Astrocyte (in vitro differentiated cells and primary cell): ENCODE results near the gene MCTP1. TPM values are rescaled to one million over a fixed set of nuclear protein-coding genes. Genes with fewer than 3 reads are reported as not detected.

Source experiments
- DNase-seq: peaks from one replicate; pipeline ENCODE4 v3.0.0-alpha.2; 2010; ENCODE audit warnings: low read depth
- FAIRE-seq: peaks from 2 replicates; lab custom pipeline; 2011; peaks lifted over from hg19 to GRCh38; lab: Jason Lieb, UNC
- H2AFZ ChIP-seq: 2 replicates; pipeline ENCODE4 v1.6.0; 2012; ENCODE audit warnings: low read depth, low read length, inconsistent platforms
- H3K27ac ChIP-seq: 2 replicates; pipeline ENCODE4 v1.5.1; 2011; ENCODE audit warnings: low read depth, low read length, inconsistent platforms
- H3K27me3 ChIP-seq: 2 replicates; pipeline ENCODE4 v1.6.0; 2011; ENCODE audit warnings: low read length, inconsistent platforms; ENCODE audit not compliant: insufficient read depth
- H3K36me3 ChIP-seq: 2 replicates; pipeline ENCODE4 v1.5.1; 2011; ENCODE audit warnings: low read length, inconsistent platforms; ENCODE audit not compliant: insufficient read depth
- H3K4me1 ChIP-seq: 2 replicates; pipeline ENCODE4 v1.5.1; 2011; ENCODE audit warnings: low read length, inconsistent platforms; ENCODE audit not compliant: insufficient read depth
- H3K4me2 ChIP-seq: 2 replicates; pipeline ENCODE4 v1.6.0; 2012; ENCODE audit warnings: low read length, inconsistent platforms
- H3K4me3 ChIP-seq: 2 replicates; pipeline ENCODE4 v1.5.1; 2011; ENCODE audit warnings: low read depth, mild to moderate bottlenecking, low read length, inconsistent platforms; ENCODE audit not compliant: insufficient read depth
- H3K79me2 ChIP-seq: 2 replicates; pipeline ENCODE4 v1.6.0; 2012; ENCODE audit warnings: mild to moderate bottlenecking, low read length, inconsistent platforms; ENCODE audit not compliant: insufficient read depth
- H3K9ac ChIP-seq: 2 replicates; pipeline ENCODE4 v1.6.0; 2012; ENCODE audit warnings: mild to moderate bottlenecking, low read length, inconsistent platforms
- H3K9me3 ChIP-seq: 2 replicates; pipeline ENCODE4 v1.5.1; 2012; ENCODE audit warnings: low read depth, mild to moderate bottlenecking, low read length, inconsistent platforms; ENCODE audit not compliant: insufficient read depth
- H4K20me1 ChIP-seq: 2 replicates; pipeline ENCODE4 v1.6.0; 2012; ENCODE audit warnings: low read length, inconsistent platforms; ENCODE audit not compliant: insufficient read depth
- H3K27ac Mint-ChIP-seq: one replicate; pipeline ENCODE4 v1.8.0; 2021; ENCODE audit warnings: mild to moderate bottlenecking, mixed read lengths; ENCODE audit not compliant: unreplicated experiment
- H3K27me3 Mint-ChIP-seq: one replicate; pipeline ENCODE4 v1.8.0; 2021; ENCODE audit warnings: low read depth, mixed read lengths; ENCODE audit not compliant: unreplicated experiment
- H3K36me3 Mint-ChIP-seq: one replicate; pipeline ENCODE4 v1.8.0; 2021; ENCODE audit warnings: low read depth, mixed read lengths; ENCODE audit not compliant: unreplicated experiment
- H3K4me1 Mint-ChIP-seq: one replicate; pipeline ENCODE4 v1.8.0; 2021; ENCODE audit warnings: low read depth, mixed read lengths; ENCODE audit not compliant: unreplicated experiment
- H3K4me3 Mint-ChIP-seq: one replicate; pipeline ENCODE4 v1.8.0; 2021; ENCODE audit warnings: mild to moderate bottlenecking, moderate library complexity, mixed read lengths; ENCODE audit not compliant: unreplicated experiment
- H3K9me3 Mint-ChIP-seq: one replicate; pipeline ENCODE4 v1.8.0; 2021; ENCODE audit warnings: mild to moderate bottlenecking, mixed read lengths; ENCODE audit not compliant: unreplicated experiment
- EZH2 ChIP-seq: IDR thresholded peaks from 2 replicates; pipeline ENCODE4 v1.6.1; 2012; ENCODE audit warnings: mild to moderate bottlenecking, low read length, inconsistent platforms; ENCODE audit not compliant: insufficient read depth
- total RNA-seq: library from RNA; stranded (reverse); gene quantifications from 2 replicates; pipeline ENCODE4 v1.2.1, GENCODE V29; 2021
- TF ChIP-seq, protein P1 (sequence below): IDR thresholded peaks from 2 replicates; pipeline ENCODE4 v1.5.1; 2011; ENCODE audit warnings: low read depth, mild to moderate bottlenecking, inconsistent platforms, low read length, moderate library complexity; ENCODE audit not compliant: insufficient read depth

MCTP1 gene
- total RNA-seq, 1 donor from 2014 or later = 40.6 TPM

DNA sequence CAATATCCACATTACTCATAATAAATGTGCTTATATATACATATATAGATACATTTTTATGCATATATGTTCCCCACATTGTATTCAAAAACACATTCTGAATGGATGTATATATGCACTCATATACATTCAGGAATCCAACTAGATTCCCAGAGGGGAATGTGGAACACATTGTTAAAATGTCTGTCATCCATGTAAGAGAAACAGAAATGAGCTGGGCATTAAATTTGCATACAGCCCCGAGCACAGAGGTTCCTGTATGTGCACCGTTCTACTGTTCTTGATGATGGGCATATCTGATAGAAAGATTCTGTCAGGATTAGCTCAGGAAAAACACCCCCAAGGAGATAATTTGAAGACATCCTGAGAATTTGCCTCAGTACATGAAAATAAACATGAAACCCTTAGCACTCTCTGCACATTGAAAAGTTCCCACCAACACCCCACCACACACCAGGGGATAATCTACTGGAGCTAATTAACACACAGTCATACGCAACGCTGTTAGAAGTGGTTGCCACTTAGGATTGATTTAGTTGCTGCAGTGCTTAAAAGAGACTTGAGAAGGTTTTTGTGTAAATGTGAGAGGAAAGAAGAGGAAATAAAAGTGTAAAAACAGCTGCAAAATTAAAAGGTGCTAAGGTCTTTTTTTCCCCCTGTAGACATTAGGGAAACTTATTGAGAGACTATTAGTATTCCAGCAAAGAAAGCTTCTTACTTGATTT, 443.1 kb downstream of the MCTP1 start:
- H3K4me3 Mint-ChIP-seq = no peak overlapping the region
- no peaks in the 10 kb centered on the region for H3K9me3 ChIP-seq
- H3K36me3 Mint-ChIP-seq = peaks cover 9% of the 10 kb centered on the region
- H3K36me3 ChIP-seq = no peaks in the 10 kb centered on the region
- no peaks in the 10 kb centered on the region for H3K4me1 Mint-ChIP-seq
- H3K9me3 Mint-ChIP-seq = no peaks in the 10 kb centered on the region
- FAIRE-seq = no peak
- no peak overlapping the region for H3K27ac Mint-ChIP-seq
- no peak overlapping the region for H3K4me2 ChIP-seq
- no peaks in the 10 kb centered on the region for H4K20me1 ChIP-seq
- no peak overlapping the region for H3K9ac ChIP-seq
- no peaks in the 10 kb centered on the region for H3K27me3 Mint-ChIP-seq
- no peaks in the 10 kb centered on the region for H3K79me2 ChIP-seq
- H2AFZ ChIP-seq = no peak overlapping the region
- no peaks in the 10 kb centered on the region for H3K4me1 ChIP-seq
- no peak overlapping the region for H3K4me3 ChIP-seq
- DNase-seq = no peak
- H3K27me3 ChIP-seq = no peaks in the 10 kb centered on the region
- no peak overlapping the region for H3K27ac ChIP-seq
- no peak for TF ChIP-seq EZH2
- TF ChIP-seq, protein P1, sequence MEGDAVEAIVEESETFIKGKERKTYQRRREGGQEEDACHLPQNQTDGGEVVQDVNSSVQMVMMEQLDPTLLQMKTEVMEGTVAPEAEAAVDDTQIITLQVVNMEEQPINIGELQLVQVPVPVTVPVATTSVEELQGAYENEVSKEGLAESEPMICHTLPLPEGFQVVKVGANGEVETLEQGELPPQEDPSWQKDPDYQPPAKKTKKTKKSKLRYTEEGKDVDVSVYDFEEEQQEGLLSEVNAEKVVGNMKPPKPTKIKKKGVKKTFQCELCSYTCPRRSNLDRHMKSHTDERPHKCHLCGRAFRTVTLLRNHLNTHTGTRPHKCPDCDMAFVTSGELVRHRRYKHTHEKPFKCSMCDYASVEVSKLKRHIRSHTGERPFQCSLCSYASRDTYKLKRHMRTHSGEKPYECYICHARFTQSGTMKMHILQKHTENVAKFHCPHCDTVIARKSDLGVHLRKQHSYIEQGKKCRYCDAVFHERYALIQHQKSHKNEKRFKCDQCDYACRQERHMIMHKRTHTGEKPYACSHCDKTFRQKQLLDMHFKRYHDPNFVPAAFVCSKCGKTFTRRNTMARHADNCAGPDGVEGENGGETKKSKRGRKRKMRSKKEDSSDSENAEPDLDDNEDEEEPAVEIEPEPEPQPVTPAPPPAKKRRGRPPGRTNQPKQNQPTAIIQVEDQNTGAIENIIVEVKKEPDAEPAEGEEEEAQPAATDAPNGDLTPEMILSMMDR = no peak

DNA sequence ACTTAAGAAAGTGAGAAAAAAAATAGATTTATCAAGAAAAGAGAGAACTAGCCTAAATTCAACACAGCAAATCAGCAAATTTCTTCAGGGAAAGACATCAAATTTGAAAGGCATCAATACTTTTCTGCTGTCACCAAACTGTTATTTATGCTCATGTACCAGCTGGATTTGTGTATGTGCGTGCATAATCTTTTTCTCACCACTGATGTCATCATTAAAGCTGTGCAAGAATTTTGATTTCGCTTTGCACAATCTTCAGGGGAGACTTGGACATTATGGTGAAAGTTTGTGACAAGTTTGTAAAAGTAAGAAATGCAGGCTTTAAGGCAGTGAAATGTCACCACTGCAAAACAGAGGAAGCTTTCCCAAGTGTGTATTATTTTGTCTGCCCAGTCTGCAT, 451.0 kb downstream of the MCTP1 start:
- no peak overlapping the region for H3K27ac ChIP-seq
- Mint-ChIP-seq H3K27me3 (no peaks in the 10 kb centered on the region), H3K36me3 (peaks cover 17% of the 10 kb centered on the region), H3K27ac (no peak overlapping the region), H3K9me3 (peaks cover 4% of the 10 kb centered on the region), H3K4me3 (no peak overlapping the region), H3K4me1 (no peaks in the 10 kb centered on the region)
- no peaks in the 10 kb centered on the region for H4K20me1 ChIP-seq
- no peaks in the 10 kb centered on the region for H3K9me3 ChIP-seq
- TF ChIP-seq, protein P1 = no peak
- TF ChIP-seq EZH2 = no peak
- no peak overlapping the region for H2AFZ ChIP-seq
- H3K9ac ChIP-seq = no peak overlapping the region
- FAIRE-seq (no peak), DNase-seq (no peak)
- H3K27me3 ChIP-seq = no peaks in the 10 kb centered on the region
- H3K4me3 ChIP-seq = no peak overlapping the region
- H3K4me2 ChIP-seq = no peak overlapping the region
- no peaks in the 10 kb centered on the region for H3K36me3 ChIP-seq
- no peaks in the 10 kb centered on the region for H3K4me1 ChIP-seq
- no peaks in the 10 kb centered on the region for H3K79me2 ChIP-seq

DNA sequence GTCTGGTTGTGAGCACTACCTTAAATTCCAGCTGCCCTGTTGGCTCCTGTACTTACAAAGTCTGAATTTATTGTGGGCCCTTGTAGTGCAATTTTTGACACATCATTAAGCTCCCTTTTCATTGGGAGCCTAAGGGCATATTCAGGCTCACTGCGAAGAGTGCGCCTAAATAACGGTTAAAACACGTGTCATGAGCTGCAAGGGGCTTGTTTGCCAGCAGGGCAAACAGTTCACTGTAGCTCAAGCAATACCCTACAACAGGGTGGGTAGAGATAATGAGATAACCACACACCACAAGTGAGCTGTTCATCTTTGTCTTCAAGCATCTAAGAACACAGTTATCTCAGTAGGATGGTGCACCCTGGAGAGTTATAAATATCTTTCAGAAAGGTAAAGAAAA, 452.2 kb downstream of the MCTP1 start:
- no peaks in the 10 kb centered on the region for H3K27me3 Mint-ChIP-seq
- no peaks in the 10 kb centered on the region for H3K9me3 ChIP-seq
- no peaks in the 10 kb centered on the region for H3K27me3 ChIP-seq
- no peaks in the 10 kb centered on the region for H3K4me1 Mint-ChIP-seq
- no peak overlapping the region for H3K4me3 ChIP-seq
- peaks cover 22% of the 10 kb centered on the region for H3K36me3 Mint-ChIP-seq
- H3K4me3 Mint-ChIP-seq = no peak overlapping the region
- TF ChIP-seq EZH2 = no peak
- TF ChIP-seq, protein P1 = no peak
- no peaks in the 10 kb centered on the region for H3K79me2 ChIP-seq
- H2AFZ ChIP-seq = no peak overlapping the region
- FAIRE-seq (no peak), DNase-seq (no peak)
- no peak overlapping the region for H3K4me2 ChIP-seq
- H3K27ac Mint-ChIP-seq = no peak overlapping the region
- H3K9me3 Mint-ChIP-seq = peaks cover 4% of the 10 kb centered on the region
- no peaks in the 10 kb centered on the region for H3K36me3 ChIP-seq
- H3K27ac ChIP-seq = no peak overlapping the region
- no peaks in the 10 kb centered on the region for H3K4me1 ChIP-seq
- H3K9ac ChIP-seq = no peak overlapping the region
- H4K20me1 ChIP-seq = no peaks in the 10 kb centered on the region
